NCI-H460 (cell line): ENCODE results near the gene GHRL. TPM values are rescaled to one million over a fixed set of nuclear protein-coding genes. Genes with fewer than 3 reads are reported as not detected.

Experiments used
- DNase-seq: peaks from one replicate; pipeline ENCODE4 v3.0.0-alpha.2; 2016; ENCODE audit warnings: low read depth; ENCODE audit errors: extremely low read depth
- total RNA-seq: library from RNA; depleted of rRNA; stranded (reverse); fragments of >200 nt; shearing (Covaris generic); gene quantifications from 2 replicates; pipeline ENCODE4 v1.2.3, GENCODE V29; 2014

The GHRL gene
- total RNA-seq, 1 experiment from 2014 or later: not detected

GRCh38 chr3:10328460-10329071, 35.8 kb upstream of the GHRL start:
- no peak for DNase-seq

- DNase-seq: no peak
Measured at GRCh38 chr3:10327592-10327991, 34.8 kb upstream of the GHRL start.

GRCh38 chr3:10322352-10322710, 29.6 kb upstream of the GHRL start:
- DNase-seq: no peak

GRCh38 chr3:10321630-10322351, 29.0 kb upstream of the GHRL start:
- DNase-seq: no peak

GRCh38 chr3:10320320-10320677, 27.6 kb upstream of the GHRL start:
- DNase-seq: no peak

GRCh38 chr3:10319804-10320203, 27.1 kb upstream of the GHRL start:
- no peak for DNase-seq

GRCh38 chr3:10319251-10319650, 26.5 kb upstream of the GHRL start:
- DNase-seq: no peak

GRCh38 chr3:10317961-10318350, 25.2 kb upstream of the GHRL start:
- DNase-seq: no peak

GRCh38 chr3:10317311-10317960, 24.7 kb upstream of the GHRL start:
- DNase-seq: no peak

- no peak for DNase-seq
Measured at GRCh38 chr3:10315771-10316344, 23.1 kb upstream of the GHRL start.

- DNase-seq: no peak
Measured at GRCh38 chr3:10315101-10315500, 22.4 kb upstream of the GHRL start.

GRCh38 chr3:10312861-10313260, 20.1 kb upstream of the GHRL start:
- no peak for DNase-seq

- DNase-seq: no peak
Measured at GRCh38 chr3:10312391-10312790, 19.6 kb upstream of the GHRL start.

- no peak for DNase-seq
Measured at GRCh38 chr3:10311710-10312109, 19.0 kb upstream of the GHRL start.

- DNase-seq: no peak
Measured at GRCh38 chr3:10310578-10310977, 17.8 kb upstream of the GHRL start.

- DNase-seq: no peak
Measured at GRCh38 chr3:10309736-10310135, 17.0 kb upstream of the GHRL start.

GRCh38 chr3:10308678-10309077, 15.9 kb upstream of the GHRL start:
- DNase-seq: no peak

- DNase-seq: no peak
Measured at GRCh38 chr3:10306156-10306555, 13.4 kb upstream of the GHRL start.

GRCh38 chr3:10305331-10305902, 12.7 kb upstream of the GHRL start:
- DNase-seq: no peak

GRCh38 chr3:10304905-10305304, 12.2 kb upstream of the GHRL start:
- DNase-seq: no peak

GRCh38 chr3:10303785-10304184, 11.0 kb upstream of the GHRL start:
- DNase-seq: no peak

- no peak for DNase-seq
Measured at GRCh38 chr3:10303105-10303504, 10.4 kb upstream of the GHRL start.
